ENCODE data around the gene KMT2D. TPM values are rescaled to one million over a fixed set of nuclear protein-coding genes. Genes with fewer than 3 reads are reported as not detected.

The KMT2D gene
- total RNA-seq, 1 donor from 2014 or later = 136 TPM

GRCh38 chr12:49084438-49084837, 23.8 kb upstream of the KMT2D start:
- no peak overlapping the region for H3K27ac Mint-ChIP-seq
- ChIA-PET CTCF (interaction anchor here (1.0 to 1.8 kb wide), 2 partner anchors 20 to 21 kb away, joined by 3 to 7 read pairs; no protein-coding TSS in a partner anchor), POLR2A (interaction anchor here (0.8 to 1.2 kb wide), 2 partner anchors 15 to 65 kb away, joined by 3 to 4 read pairs; partner anchors contain the start of gene RHEBL1)
- H3K27me3 Mint-ChIP-seq = peaks cover 11% of the 10 kb centered on the region
- peaks cover 13% of the 10 kb centered on the region for H3K4me1 Mint-ChIP-seq
- no peak for TF ChIP-seq CTCF (IDR thresholded peaks at IDR 0.05)
- no peaks in the 10 kb centered on the region for H3K9me3 Mint-ChIP-seq
- no peak for DNase-seq
- no peak for ATAC-seq (ENCODE audit: low read depth)
- no peaks in the 10 kb centered on the region for H3K36me3 Mint-ChIP-seq (ENCODE audit: low read depth)
- intact Hi-C loops (cut with micrococcal nuclease) = no loop called here
- H3K4me3 Mint-ChIP-seq = no peak overlapping the region

- Mint-ChIP-seq H3K4me3 (no peak overlapping the region), H3K9me3 (no peaks in the 10 kb centered on the region), H3K36me3 (ENCODE audit: low read depth) (no peaks in the 10 kb centered on the region), H3K4me1 (no peaks in the 10 kb centered on the region), H3K27me3 (peaks cover 2% of the 10 kb centered on the region), H3K27ac (no peak overlapping the region)
- intact Hi-C loops (cut with micrococcal nuclease) = no loop called here
- ChIA-PET CTCF (interaction anchor here (2.3 kb wide), 1 partner anchor 9 kb away, joined by 9 read pairs; no protein-coding TSS in a partner anchor), POLR2A (interaction anchor here (0.6 to 0.8 kb wide), 2 partner anchors 31 to 83 kb away, joined by 3 read pairs; partner anchors contain the start of gene LMBR1L)
- no peak for TF ChIP-seq CTCF (IDR thresholded peaks at IDR 0.05)
- DNase-seq (no peak), ATAC-seq (ENCODE audit: low read depth) (no peak)
Measured at GRCh38 chr12:49079793-49080192, 19.2 kb upstream of the KMT2D start.

GRCh38 chr12:49070971-49071370, 10.4 kb upstream of the KMT2D start:
- Mint-ChIP-seq H3K4me1 (peaks cover 15% of the 10 kb centered on the region), H3K4me3 (no peak overlapping the region), H3K36me3 (ENCODE audit: low read depth) (peaks cover 4% of the 10 kb centered on the region), H3K27me3 (no peaks in the 10 kb centered on the region), H3K27ac (no peak overlapping the region), H3K9me3 (no peaks in the 10 kb centered on the region)
- ChIA-PET POLR2A (interaction anchor here (0.7 kb wide), 1 partner anchor 28 kb away, joined by 3 read pairs; no protein-coding TSS in a partner anchor), CTCF (interaction anchor here (1.0 kb wide), 1 partner anchor 17 kb away, joined by 3 read pairs; no protein-coding TSS in a partner anchor)
- TF ChIP-seq CTCF (IDR thresholded peaks at IDR 0.05) = no peak
- intact Hi-C loops (cut with micrococcal nuclease) = loop anchor here (1.0 to 2.0 kb wide), 6 partner anchors 11 to 59 kb away; partner anchors contain the start of genes KMT2D, LMBR1L and PRKAG1
- no peak for ATAC-seq (ENCODE audit: low read depth)
- no peak for DNase-seq

GRCh38 chr12:49069507-49070346, 9.1 kb upstream of the KMT2D start, which contains the start of gene RHEBL1:
RHEBL1 (minus strand) TSS chr12:49069979; CDS start chr12:49069785, 194 bp downstream.
- Mint-ChIP-seq H3K4me3 (peak within 1 kb of the TSS; percentile 99), H3K9me3 (no peaks in the 10 kb centered on the region), H3K36me3 (ENCODE audit: low read depth) (peaks cover 5% of the 10 kb centered on the region), H3K27ac (peak within 1 kb of the TSS; percentile 93), H3K27me3 (no peaks in the 10 kb centered on the region), H3K4me1 (peaks cover 15% of the 10 kb centered on the region)
- intact Hi-C loops (cut with micrococcal nuclease) = loop anchor here (1.0 to 10.0 kb wide), 8 partner anchors 9 to 275 kb away; partner anchors contain the start of genes DNAJC22, KMT2D, LMBR1L and PRKAG1
- ChIA-PET CTCF (interaction anchor here (1.0 to 1.5 kb wide), 8 partner anchors 14 to 165 kb away, joined by 3 to 19 read pairs (median 5); partner anchors contain the start of genes DHH and TUBA1B), POLR2A (interaction anchor here (0.6 to 1.5 kb wide), 18 partner anchors 10 to 298 kb away, joined by 3 to 34 read pairs (median 4); partner anchors contain the start of genes KMT2D, LMBR1L, SPATS2 and TUBA1A)
- ATAC-seq (ENCODE audit: low read depth) = peak; percentile 100
- no peak for TF ChIP-seq CTCF (IDR thresholded peaks at IDR 0.05)
- DNase-seq = peak; percentile 98

All from activated B cell treated with CpG ODN at 0.5 μM for 24 hours (primary cell).